ENCODE measurements around the gene ITGB3. TPM values are rescaled to one million over a fixed set of nuclear protein-coding genes. Genes with fewer than 3 reads are reported as not detected.
"Not testable (repeated sequence)": the region's sequence is repeated elsewhere in the genome, so short reads cannot be mapped to it uniquely, and the experiment has no call there.

Gene ITGB3
- total RNA-seq, 5 donors from 2014 or later (not counting 1 experiment from before 2014, with no cell fraction given): 0.22 to 3.8 (median 0.26) TPM

DNA sequence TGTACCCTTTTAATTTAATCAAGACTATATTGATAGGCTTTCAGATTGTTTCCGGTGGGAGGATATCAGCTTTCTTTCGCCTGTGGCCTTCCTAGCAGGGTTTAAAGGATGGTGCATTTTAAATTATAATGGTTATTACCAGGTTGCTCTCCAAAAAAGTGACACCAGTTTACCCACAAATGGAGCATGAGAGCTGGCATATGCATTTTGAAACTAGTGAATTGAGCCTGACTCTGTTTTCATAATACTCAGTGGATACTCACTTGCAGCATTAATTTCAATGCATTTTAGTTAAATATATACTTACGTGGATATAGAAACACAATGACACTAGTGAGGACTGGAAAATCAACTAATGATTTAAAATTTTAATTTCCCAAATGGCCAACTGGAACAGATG lies 38.7 kb upstream of the ITGB3 start:
- Mint-ChIP-seq H3K4me3 (no peak overlapping the region), H3K27ac (no peak overlapping the region), H3K36me3 (no peaks in the 10 kb centered on the region), H3K9me3 (no peaks in the 10 kb centered on the region), H3K27me3 (no peaks in the 10 kb centered on the region), H3K4me1 (peaks cover 6 to 31% (median 26%) of the 10 kb centered on the region in 3 donors)
- WGBS (ENCODE audit: insufficient coverage): no CpG with 5 or more reads among the region's 3 CpGs
- Histone ChIP-seq H3K27ac (ENCODE audit: low read length) (no peak overlapping the region), H3K9me3 (no peaks in the 10 kb centered on the region), H3K4me3 (ENCODE audit: control insufficient read depth in 1 of 2, extremely low read depth in 1 of 2, low read length in 1 of 2) (no peak overlapping the region), H3K36me3 (ENCODE audit: control insufficient read depth in 2 of 2, extremely low read depth in 1 of 2, insufficient read depth in 1 of 2, low read length in 1 of 2) (no peaks in the 10 kb centered on the region), H3K4me1 (ENCODE audit: control insufficient read depth in 1 of 2, extremely low read depth in 1 of 2, insufficient read depth in 2 of 2, low read length in 2 of 2) (peaks cover 4 to 32% of the 10 kb centered on the region in 2 experiments), H3K27me3 (replicated peaks in 1 of 2; ENCODE audit: control insufficient read depth in 2 of 2, extremely low read depth in 1 of 2, insufficient read depth in 2 of 2, low read length in 1 of 2) (no peaks in the 10 kb centered on the region)
- DNase-seq (no peak), ATAC-seq (replicated peaks in 1 of 4) (no peak)
- ChIA-PET CTCF (interaction anchor here in 1 of 2 donors (1.3 kb wide), 1 partner anchor 9 kb away, joined by 3 read pairs; no protein-coding TSS in a partner anchor), POLR2A (interaction anchor here in 1 of 2 donors (0.7 kb wide), 1 partner anchor 37 kb away, joined by 3 read pairs; no protein-coding TSS in a partner anchor)

DNA sequence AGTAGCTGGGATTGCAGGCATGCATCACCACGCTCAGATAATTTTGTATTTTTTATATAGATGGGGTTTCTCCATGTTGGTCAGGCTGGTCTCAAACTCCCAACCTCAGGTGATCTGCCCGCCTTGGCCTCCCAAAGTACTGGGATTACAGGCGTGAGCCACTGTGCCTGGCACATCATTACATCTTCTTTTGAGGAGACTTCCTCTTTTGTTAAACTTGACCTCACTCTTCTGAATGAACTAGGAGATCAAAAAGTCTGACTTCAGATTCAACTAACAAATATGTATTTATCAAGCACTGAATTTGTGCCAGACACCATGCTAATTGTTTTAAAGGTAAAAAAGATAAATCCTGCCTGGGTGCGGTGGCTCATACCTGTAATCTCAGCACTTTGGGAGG lies 36.8 kb upstream of the ITGB3 start:
- not testable (repeated sequence) for H3K27me3 ChIP-seq (replicated peaks in 1 of 2; ENCODE audit: control insufficient read depth in 2 of 2, extremely low read depth in 1 of 2, insufficient read depth in 2 of 2, low read length in 1 of 2); H3K9me3 ChIP-seq; H3K27me3 Mint-ChIP-seq; H3K36me3 Mint-ChIP-seq; H3K9me3 Mint-ChIP-seq; H3K4me3 ChIP-seq (ENCODE audit: control insufficient read depth in 1 of 2, extremely low read depth in 1 of 2, low read length in 1 of 2); ATAC-seq (replicated peaks in 1 of 4); DNase-seq; H3K36me3 ChIP-seq (ENCODE audit: control insufficient read depth in 2 of 2, extremely low read depth in 1 of 2, insufficient read depth in 1 of 2, low read length in 1 of 2); H3K27ac ChIP-seq (ENCODE audit: low read length)
- H3K4me3 Mint-ChIP-seq: peak overlapping the region in 1 of 3 donors; percentile 15
- ChIA-PET CTCF (interaction anchor here in 1 of 2 donors (0.6 to 0.7 kb wide), 2 partner anchors 17 to 1126 kb away, joined by 3 to 4 read pairs; no protein-coding TSS in a partner anchor), POLR2A (interaction anchor here in 1 of 2 donors (0.6 kb wide), 1 partner anchor 11 kb away, joined by 5 read pairs; no protein-coding TSS in a partner anchor)
- peaks cover 22 to 48% (median 43%) of the 10 kb centered on the region in 3 donors for H3K4me1 Mint-ChIP-seq
- WGBS (ENCODE audit: insufficient coverage): no CpG with 5 or more reads among the region's 4 CpGs
- H3K27ac Mint-ChIP-seq: peak overlapping the region; percentile 55 to 67
- peaks cover 7 to 47% of the 10 kb centered on the region in 2 experiments for H3K4me1 ChIP-seq (ENCODE audit: control insufficient read depth in 1 of 2, extremely low read depth in 1 of 2, insufficient read depth in 2 of 2, low read length in 2 of 2)

DNA sequence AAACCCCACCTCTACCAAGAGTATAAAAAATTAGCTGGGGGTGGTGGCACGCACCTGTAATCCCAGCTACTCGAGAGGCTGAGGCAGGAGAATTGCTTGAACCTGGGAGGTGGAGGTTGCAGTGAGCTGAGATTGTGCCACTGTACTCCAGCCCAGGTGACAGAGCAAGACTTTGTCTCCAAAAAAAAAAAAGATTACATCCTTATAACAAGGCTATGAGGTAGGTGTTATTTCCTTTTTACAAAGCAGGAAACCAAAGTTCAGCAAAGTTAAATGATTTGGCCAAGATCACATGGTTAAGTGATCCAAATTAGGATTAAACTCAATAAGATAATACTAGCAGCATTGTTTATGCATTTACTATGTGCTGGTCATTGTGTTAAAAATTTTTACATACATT lies 36.3 kb upstream of the ITGB3 start:
- H3K36me3 ChIP-seq (ENCODE audit: control insufficient read depth in 2 of 2, extremely low read depth in 1 of 2, insufficient read depth in 1 of 2, low read length in 1 of 2); H3K27ac ChIP-seq (ENCODE audit: low read length); H3K9me3 ChIP-seq; H3K9me3 Mint-ChIP-seq; H3K36me3 Mint-ChIP-seq; H3K27me3 Mint-ChIP-seq; H3K4me3 ChIP-seq (ENCODE audit: control insufficient read depth in 1 of 2, extremely low read depth in 1 of 2, low read length in 1 of 2); H3K27me3 ChIP-seq (replicated peaks in 1 of 2; ENCODE audit: control insufficient read depth in 2 of 2, extremely low read depth in 1 of 2, insufficient read depth in 2 of 2, low read length in 1 of 2): not testable (repeated sequence)
- DNase-seq: peak in 2 of 35 experiments; percentile 27 to 60
- H3K4me3 Mint-ChIP-seq: peak overlapping the region in 1 of 3 donors; percentile 15
- ChIA-PET CTCF (interaction anchor here in 1 of 2 donors (0.6 to 0.7 kb wide), 2 partner anchors 17 to 1126 kb away, joined by 3 to 4 read pairs; no protein-coding TSS in a partner anchor), POLR2A (interaction anchor here (0.6 to 0.7 kb wide), 2 partner anchors 11 to 71 kb away, joined by 4 to 5 read pairs; no protein-coding TSS in a partner anchor)
- ATAC-seq (replicated peaks in 1 of 4): peak; percentile 59 to 87 (median 80)
- H3K4me1 ChIP-seq (ENCODE audit: control insufficient read depth in 1 of 2, extremely low read depth in 1 of 2, insufficient read depth in 2 of 2, low read length in 2 of 2): peaks cover 7 to 47% of the 10 kb centered on the region in 2 experiments
- H3K27ac Mint-ChIP-seq: peak overlapping the region; percentile 55 to 67
- peaks cover 23 to 48% (median 43%) of the 10 kb centered on the region in 3 donors for H3K4me1 Mint-ChIP-seq
- WGBS (ENCODE audit: insufficient coverage): no CpG with 5 or more reads among the region's 2 CpGs

DNA sequence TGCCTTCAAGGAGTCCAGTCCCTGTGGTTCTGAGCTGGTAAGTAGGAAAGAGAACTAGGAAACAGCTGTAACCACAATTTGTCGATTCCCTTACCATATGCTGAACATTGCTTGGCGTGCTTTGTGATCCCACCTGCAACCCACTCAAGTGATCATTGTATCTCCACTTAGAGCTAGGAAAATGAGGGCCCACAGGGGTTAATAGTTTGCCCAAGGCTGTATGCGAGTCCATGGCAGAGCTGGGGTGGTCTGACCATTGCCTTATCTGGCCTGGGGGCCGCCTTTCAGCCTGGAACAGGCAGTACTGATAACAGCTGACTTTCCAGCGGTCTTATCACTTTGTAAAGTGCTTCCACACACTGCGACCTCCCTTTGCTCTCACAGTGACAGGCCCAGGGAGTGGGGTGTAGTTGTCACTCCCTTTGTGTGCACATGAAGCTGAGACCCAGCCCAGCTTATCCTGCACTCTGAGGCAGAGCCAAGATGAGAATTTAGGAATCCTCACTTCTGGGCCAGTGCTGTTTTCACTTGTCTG lies 34.7 kb upstream of the ITGB3 start:
- DNase-seq (no peak), ATAC-seq (replicated peaks in 1 of 4) (no peak)
- Histone ChIP-seq H3K9me3 (no peaks in the 10 kb centered on the region), H3K27ac (ENCODE audit: low read length) (no peak overlapping the region), H3K27me3 (replicated peaks in 1 of 2; ENCODE audit: control insufficient read depth in 2 of 2, extremely low read depth in 1 of 2, insufficient read depth in 2 of 2, low read length in 1 of 2) (peaks cover 0 to 2% of the 10 kb centered on the region in 2 experiments), H3K4me3 (ENCODE audit: control insufficient read depth in 1 of 2, extremely low read depth in 1 of 2, low read length in 1 of 2) (no peak overlapping the region), H3K4me1 (ENCODE audit: control insufficient read depth in 1 of 2, extremely low read depth in 1 of 2, insufficient read depth in 2 of 2, low read length in 2 of 2) (peaks cover 7 to 47% of the 10 kb centered on the region in 2 experiments), H3K36me3 (ENCODE audit: control insufficient read depth in 2 of 2, extremely low read depth in 1 of 2, insufficient read depth in 1 of 2, low read length in 1 of 2) (no peaks in the 10 kb centered on the region)
- ChIA-PET POLR2A (no interaction called here), CTCF (interaction anchor here in 1 of 2 donors (0.7 kb wide), 1 partner anchor 436 kb away, joined by 3 read pairs; no protein-coding TSS in a partner anchor)
- no peaks in the 10 kb centered on the region for H3K9me3 Mint-ChIP-seq
- no peak overlapping the region for H3K4me3 Mint-ChIP-seq
- 77% methylated on average over 3 of the region's 6 CpGs for WGBS (ENCODE audit: insufficient coverage)
- no peaks in the 10 kb centered on the region for H3K27me3 Mint-ChIP-seq
- no peaks in the 10 kb centered on the region for H3K36me3 Mint-ChIP-seq
- peak overlapping the region; percentile 67 to 75 for H3K27ac Mint-ChIP-seq
- peaks cover 23 to 48% (median 43%) of the 10 kb centered on the region in 3 donors for H3K4me1 Mint-ChIP-seq

- DNase-seq (no peak), ATAC-seq (replicated peaks in 1 of 4) (no peak)
- Histone ChIP-seq H3K4me1 (ENCODE audit: control insufficient read depth in 1 of 2, extremely low read depth in 1 of 2, insufficient read depth in 2 of 2, low read length in 2 of 2) (peaks cover 7 to 47% of the 10 kb centered on the region in 2 experiments), H3K27ac (ENCODE audit: low read length) (peak overlapping the region; percentile 56), H3K36me3 (ENCODE audit: control insufficient read depth in 2 of 2, extremely low read depth in 1 of 2, insufficient read depth in 1 of 2, low read length in 1 of 2) (no peaks in the 10 kb centered on the region), H3K4me3 (ENCODE audit: control insufficient read depth in 1 of 2, extremely low read depth in 1 of 2, low read length in 1 of 2) (no peak overlapping the region), H3K27me3 (replicated peaks in 1 of 2; ENCODE audit: control insufficient read depth in 2 of 2, extremely low read depth in 1 of 2, insufficient read depth in 2 of 2, low read length in 1 of 2) (peaks cover 0 to 2% of the 10 kb centered on the region in 2 experiments), H3K9me3 (no peaks in the 10 kb centered on the region)
- ChIA-PET POLR2A (interaction anchor here in 1 of 2 donors (0.6 kb wide), 1 partner anchor 60 kb away, joined by 5 read pairs; no protein-coding TSS in a partner anchor), CTCF (interaction anchor here in 1 of 2 donors (0.8 to 1.0 kb wide), 2 partner anchors 15 to 26 kb away, joined by 3 to 5 read pairs; no protein-coding TSS in a partner anchor)
- WGBS (ENCODE audit: insufficient coverage): 95% methylated on average over 12 of the region's 21 CpGs
- Mint-ChIP-seq H3K27me3 (no peaks in the 10 kb centered on the region), H3K4me3 (peak overlapping the region in 1 of 3 donors; percentile 49), H3K36me3 (no peaks in the 10 kb centered on the region), H3K9me3 (no peaks in the 10 kb centered on the region), H3K4me1 (peaks cover 23 to 48% (median 43%) of the 10 kb centered on the region in 3 donors), H3K27ac (peak overlapping the region; percentile 48 to 49)
These were observed 33.8 kb upstream of the ITGB3 start for GRCh38 chr17:47219621-47220475.

- Mint-ChIP-seq H3K36me3 (no peaks in the 10 kb centered on the region), H3K27ac (peak overlapping the region; percentile 48 to 49), H3K27me3 (no peaks in the 10 kb centered on the region), H3K9me3 (no peaks in the 10 kb centered on the region), H3K4me1 (peaks cover 23 to 48% (median 43%) of the 10 kb centered on the region in 3 donors), H3K4me3 (peak overlapping the region in 1 of 3 donors; percentile 49)
- Histone ChIP-seq H3K27ac (ENCODE audit: low read length) (peak overlapping the region; percentile 56), H3K36me3 (ENCODE audit: control insufficient read depth in 2 of 2, extremely low read depth in 1 of 2, insufficient read depth in 1 of 2, low read length in 1 of 2) (no peaks in the 10 kb centered on the region), H3K9me3 (no peaks in the 10 kb centered on the region), H3K27me3 (replicated peaks in 1 of 2; ENCODE audit: control insufficient read depth in 2 of 2, extremely low read depth in 1 of 2, insufficient read depth in 2 of 2, low read length in 1 of 2) (peaks cover 0 to 2% of the 10 kb centered on the region in 2 experiments), H3K4me3 (ENCODE audit: control insufficient read depth in 1 of 2, extremely low read depth in 1 of 2, low read length in 1 of 2) (no peak overlapping the region), H3K4me1 (ENCODE audit: control insufficient read depth in 1 of 2, extremely low read depth in 1 of 2, insufficient read depth in 2 of 2, low read length in 2 of 2) (peaks cover 7 to 47% of the 10 kb centered on the region in 2 experiments)
- 83% methylated on average over 1 of the region's 7 CpGs for WGBS (ENCODE audit: insufficient coverage)
- ChIA-PET CTCF (interaction anchor here in 1 of 2 donors (0.5 to 1.0 kb wide), 3 partner anchors 15 to 1416 kb away, joined by 3 to 5 read pairs (median 3); no protein-coding TSS in a partner anchor), POLR2A (interaction anchor here in 1 of 2 donors (0.6 kb wide), 1 partner anchor 61 kb away, joined by 5 read pairs; no protein-coding TSS in a partner anchor)
- peak; percentile 39 to 66 (median 53) for ATAC-seq (replicated peaks in 1 of 4)
- peak in 19 of 35 experiments; percentile 5 to 60 (median 18) for DNase-seq
These were observed 33.1 kb upstream of the ITGB3 start for GRCh38 chr17:47220531-47220999.
